Left lung (tissue), 10 donors: ENCODE results near the gene TFDP1. TPM values are rescaled to one million over a fixed set of nuclear protein-coding genes. Genes with fewer than 3 reads are reported as not detected.
A peak's percentile ranks its signal among the peaks of the same experiment; 100 is the strongest.

Experiments used
- ATAC-seq: fragments of 200-7000 bp; cut with Tn5 transposase; one replicate; pipeline ENCODE4 v1.9.1; 2020; ENCODE audit warnings: moderate library complexity
- DNase-seq, 4 donors: peaks; one replicate each; pipeline ENCODE4 v3.0.0-alpha.2; 2013 to 2020
- H3K27ac ChIP-seq, 2 donors: fragments of 200-600 bp; sonication (generic) in 1 of 2; one replicate each; pipeline versions ENCODE4 v1.5.0 to v1.8.0; 2020 to 2021
- H3K27me3 ChIP-seq, 2 donors: fragments of 200-600 bp; sonication (generic) in 1 of 2; one replicate each; pipeline versions ENCODE4 v1.5.0 to v1.8.0; 2020 to 2021
- H3K36me3 ChIP-seq, 2 donors: fragments of 200-600 bp; sonication (generic) in 1 of 2; one replicate each; pipeline versions ENCODE4 v1.5.0 to v1.8.0; 2020 to 2021
- H3K4me1 ChIP-seq, 2 donors: fragments of 200-600 bp; one replicate each; pipeline ENCODE4 v1.8.0; 2021
- H3K4me3 ChIP-seq, 2 donors: fragments of 200-600 bp; sonication (generic) in 1 of 2; one replicate each; pipeline versions ENCODE4 v1.5.0 to v1.8.0; 2020 to 2021; ENCODE audit warnings: mild to moderate bottlenecking in 1 of 2
- H3K9me3 ChIP-seq, 2 donors: fragments of 200-600 bp; sonication (generic) in 1 of 2; one replicate each; pipeline versions ENCODE4 v1.5.0 to v1.8.0; 2020 to 2021
- intact Hi-C, 2 donors: fragments of 100-400 bp; cut with DNase I; formaldehyde crosslinking; loops; one replicate each; pipeline versions ENCODE4 v1.11.2 to v1.14.2; 2022
- polyA plus RNA-seq, 6 donors: library from polyadenylated mRNA; unstranded; fragments of 120-200 nt; gene quantifications; one replicate each; pipeline ENCODE4 v1.2.1, GENCODE V29; 2013; ENCODE audit not compliant: insufficient read length in 6 of 6
- total RNA-seq, 2 donors: library from RNA; stranded (reverse); fragmentation: NEBNext Ultra II Directional; extraction: Animal tissue kit (Norgen Biotek cat#: 25700); gene quantifications; one replicate each; pipeline ENCODE4 v1.2.1, GENCODE V29; 2021
- TF ChIP-seq, protein P1 (sequence below), 2 donors: fragments of 200-600 bp; sonication (generic) in 1 of 2; IDR thresholded peaks; one replicate each; pipeline versions ENCODE4 v1.5.0 to v1.8.0; 2021; ENCODE audit warnings: antibody characterized with exemption in 2 of 2
- donor health status: DM: no; HTN: yes; CAD: no.
- donor health status: DM: no; HTN: no; CAD: no.

The TFDP1 gene
- total and polyA plus RNA-seq, 8 donors, result 48.8 to 99.5 (median 81.7) TPM

DNA sequence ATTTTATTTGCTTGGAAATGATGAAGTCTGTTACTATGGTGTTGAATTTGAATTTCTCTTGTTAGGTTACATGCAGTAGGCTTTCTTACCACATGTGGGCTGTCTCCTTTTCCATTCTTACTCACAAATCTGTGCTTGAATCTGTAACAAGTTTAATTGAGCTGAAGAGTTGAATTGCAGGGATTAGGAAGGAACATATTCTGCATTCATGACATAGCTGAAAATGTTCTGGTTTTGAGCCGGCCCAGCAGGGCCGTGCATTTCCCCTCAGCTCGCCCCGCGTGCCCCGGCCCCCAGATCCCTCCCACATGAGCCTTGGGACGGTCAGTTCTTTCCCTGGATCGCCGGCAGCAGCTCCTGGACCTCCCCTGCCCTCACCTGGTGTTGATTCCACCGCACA, 28.1 kb downstream of the TFDP1 start:
- H3K27ac ChIP-seq, result no peak overlapping the region
- no peaks in the 10 kb centered on the region for H3K9me3 ChIP-seq
- H3K27me3 ChIP-seq, result no peaks in the 10 kb centered on the region
- ATAC-seq (no peak), DNase-seq (peak in 1 of 4 donors; percentile 45)
- TF ChIP-seq, protein P1, sequence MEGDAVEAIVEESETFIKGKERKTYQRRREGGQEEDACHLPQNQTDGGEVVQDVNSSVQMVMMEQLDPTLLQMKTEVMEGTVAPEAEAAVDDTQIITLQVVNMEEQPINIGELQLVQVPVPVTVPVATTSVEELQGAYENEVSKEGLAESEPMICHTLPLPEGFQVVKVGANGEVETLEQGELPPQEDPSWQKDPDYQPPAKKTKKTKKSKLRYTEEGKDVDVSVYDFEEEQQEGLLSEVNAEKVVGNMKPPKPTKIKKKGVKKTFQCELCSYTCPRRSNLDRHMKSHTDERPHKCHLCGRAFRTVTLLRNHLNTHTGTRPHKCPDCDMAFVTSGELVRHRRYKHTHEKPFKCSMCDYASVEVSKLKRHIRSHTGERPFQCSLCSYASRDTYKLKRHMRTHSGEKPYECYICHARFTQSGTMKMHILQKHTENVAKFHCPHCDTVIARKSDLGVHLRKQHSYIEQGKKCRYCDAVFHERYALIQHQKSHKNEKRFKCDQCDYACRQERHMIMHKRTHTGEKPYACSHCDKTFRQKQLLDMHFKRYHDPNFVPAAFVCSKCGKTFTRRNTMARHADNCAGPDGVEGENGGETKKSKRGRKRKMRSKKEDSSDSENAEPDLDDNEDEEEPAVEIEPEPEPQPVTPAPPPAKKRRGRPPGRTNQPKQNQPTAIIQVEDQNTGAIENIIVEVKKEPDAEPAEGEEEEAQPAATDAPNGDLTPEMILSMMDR (IDR thresholded peaks at IDR 0.05), result no peak
- intact Hi-C loops, result no loop called here
- peaks cover 0 to 44% of the 10 kb centered on the region in 2 donors for H3K4me1 ChIP-seq
- peaks cover 0 to 48% of the 10 kb centered on the region in 2 donors for H3K36me3 ChIP-seq
- no peak overlapping the region for H3K4me3 ChIP-seq

DNA sequence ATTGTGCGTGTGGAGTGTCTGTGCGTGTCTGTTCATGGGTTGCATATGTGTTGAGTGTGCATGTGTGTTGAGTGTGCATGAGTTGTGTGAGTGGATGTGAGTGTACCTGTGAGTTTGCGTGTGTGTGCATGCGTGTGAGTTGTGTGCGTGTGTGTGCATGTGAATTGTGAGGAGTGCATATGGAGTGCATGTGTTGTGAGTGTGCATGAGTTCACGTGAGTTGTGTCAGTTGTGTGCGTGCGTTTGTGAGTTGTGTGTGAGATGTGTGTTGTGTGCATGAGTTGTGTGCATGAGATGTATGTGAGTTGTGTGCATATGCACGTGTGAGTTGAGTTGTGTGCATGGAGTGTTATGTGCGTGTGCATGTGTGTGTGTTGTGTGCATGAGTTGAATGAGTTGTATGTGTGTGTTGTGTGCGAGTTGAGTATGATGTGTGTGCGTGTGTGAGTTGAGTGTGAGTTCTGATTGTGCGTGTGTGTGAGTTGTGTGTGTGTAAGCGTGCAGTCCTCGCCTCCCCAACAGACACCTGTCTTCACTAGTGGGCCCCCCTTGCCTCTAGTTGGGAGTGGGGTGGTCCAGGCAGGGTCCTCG, 29.3 kb downstream of the TFDP1 start:
- Histone ChIP-seq H3K4me1 (peaks cover 0 to 35% of the 10 kb centered on the region in 2 donors), H3K36me3 (peaks cover 0 to 37% of the 10 kb centered on the region in 2 donors), H3K27ac (no peak overlapping the region), H3K9me3 (no peaks in the 10 kb centered on the region), H3K4me3 (no peak overlapping the region), H3K27me3 (no peaks in the 10 kb centered on the region)
- intact Hi-C loops, result no loop called here
- peak in 1 of 4 donors; percentile 4 for DNase-seq
- TF ChIP-seq, protein P1 (IDR thresholded peaks at IDR 0.05), result no peak
- ATAC-seq, result no peak

DNA sequence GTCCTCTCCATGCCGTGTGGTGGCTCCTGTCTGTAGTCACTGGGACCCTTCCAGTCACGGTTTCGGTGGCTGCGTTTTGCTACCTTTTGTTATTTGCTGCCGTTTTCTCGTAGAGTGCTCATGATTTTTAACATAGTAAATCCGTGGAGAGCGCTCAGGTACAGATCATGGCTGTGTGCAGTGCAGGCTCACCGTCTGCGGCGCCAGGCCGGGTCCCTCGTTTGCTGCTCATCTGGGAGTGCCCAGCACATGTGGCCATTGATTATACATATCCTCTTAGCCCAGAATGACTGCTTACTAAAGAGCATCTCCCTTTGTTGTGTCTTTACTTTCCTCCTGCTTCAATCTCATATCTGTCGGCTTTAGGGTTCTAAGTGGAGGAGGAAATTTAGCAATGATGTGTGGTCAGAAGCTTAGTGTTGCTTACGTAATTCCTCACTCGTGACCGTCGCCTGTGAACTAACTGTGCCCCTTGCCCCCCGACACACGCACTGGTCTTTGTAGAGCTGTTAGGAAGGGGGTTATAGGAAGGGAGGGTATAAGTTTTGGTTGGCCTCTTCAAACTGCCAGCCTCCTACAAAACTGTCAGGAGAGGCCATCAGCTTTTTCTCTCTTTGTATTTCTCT, 31.8 kb downstream of the TFDP1 start:
- Histone ChIP-seq H3K4me3 (peak overlapping the region in 1 of 2 donors; percentile 13), H3K36me3 (peaks cover 0 to 33% of the 10 kb centered on the region in 2 donors), H3K27me3 (no peaks in the 10 kb centered on the region), H3K4me1 (peaks cover 0 to 34% of the 10 kb centered on the region in 2 donors), H3K27ac (peak overlapping the region in 1 of 2 donors; percentile 89), H3K9me3 (no peaks in the 10 kb centered on the region)
- TF ChIP-seq, protein P1 (IDR thresholded peaks at IDR 0.05), result no peak
- peak in 2 of 4 donors; percentile 56 to 70 for DNase-seq
- ATAC-seq, result peak; percentile 43
- intact Hi-C loops, result no loop called here

DNA sequence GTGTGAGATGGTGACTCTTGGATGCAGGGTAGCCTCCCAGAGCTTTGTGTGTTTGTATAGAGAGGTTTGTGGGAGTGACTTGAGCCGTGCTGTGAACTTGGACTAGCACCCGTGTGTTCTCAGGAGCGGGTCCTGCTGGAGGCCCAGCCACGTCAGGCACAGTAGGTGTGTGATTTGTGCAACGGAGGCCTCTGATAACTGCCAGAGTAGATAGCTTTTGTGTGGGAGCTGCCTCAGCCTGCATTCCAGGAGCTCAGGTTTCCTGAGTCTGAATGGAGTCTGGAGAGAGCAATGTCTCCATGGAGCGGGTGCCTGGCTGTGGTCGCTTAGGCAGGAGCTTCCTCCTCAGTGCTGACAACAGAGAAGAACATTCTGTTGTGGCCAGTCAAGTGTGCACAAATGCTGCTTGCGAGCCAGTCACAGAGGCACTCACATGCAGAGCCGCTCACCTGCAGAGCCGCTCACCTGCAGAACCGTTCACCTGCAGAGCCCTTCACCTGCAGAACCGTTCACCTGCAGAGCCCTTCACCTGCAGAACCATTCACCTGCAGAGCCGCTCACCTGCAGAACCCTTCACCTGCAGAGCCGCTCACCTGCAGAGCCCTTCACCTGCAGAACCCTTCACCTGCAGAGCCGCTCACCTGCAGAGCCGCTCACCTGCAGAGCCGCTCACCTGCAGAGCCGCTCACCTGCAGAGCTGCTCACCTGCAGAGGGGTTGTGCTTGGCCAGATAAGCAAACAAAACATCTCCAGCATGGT, 32.6 kb downstream of the TFDP1 start:
- TF ChIP-seq, protein P1 (IDR thresholded peaks at IDR 0.05), result no peak
- Histone ChIP-seq H3K36me3 (peaks cover 0 to 27% of the 10 kb centered on the region in 2 donors), H3K27me3 (no peaks in the 10 kb centered on the region), H3K4me1 (peaks cover 0 to 34% of the 10 kb centered on the region in 2 donors), H3K4me3 (peak overlapping the region in 1 of 2 donors; percentile 13), H3K9me3 (no peaks in the 10 kb centered on the region), H3K27ac (peak overlapping the region in 1 of 2 donors; percentile 89)
- intact Hi-C loops, result no loop called here
- DNase-seq (peak in 2 of 4 donors; percentile 12 to 79), ATAC-seq (peak; percentile 28)

DNA sequence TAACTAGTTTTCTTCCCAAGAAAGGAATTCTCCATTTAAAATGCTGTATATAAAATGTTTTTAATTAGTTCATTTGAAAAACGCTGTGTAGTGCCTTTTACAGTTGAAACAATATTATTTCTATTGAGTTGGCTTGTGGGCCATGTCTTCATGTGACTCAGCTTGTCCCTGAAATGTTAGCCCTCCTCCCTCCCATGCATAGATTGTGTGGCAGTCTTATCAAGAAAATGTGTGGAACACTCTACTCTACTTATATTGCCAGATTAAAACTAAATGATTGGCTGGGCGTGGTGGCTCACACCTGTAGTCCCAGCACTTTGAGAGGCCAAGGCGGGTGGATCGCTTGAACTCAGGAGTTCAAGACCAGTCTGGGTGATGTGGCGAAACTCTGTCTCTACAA, 33.4 kb downstream of the TFDP1 start:
- Histone ChIP-seq H3K9me3 (no peaks in the 10 kb centered on the region), H3K27me3 (no peaks in the 10 kb centered on the region), H3K4me3 (no peak overlapping the region), H3K27ac (no peak overlapping the region), H3K36me3 (peaks cover 0 to 27% of the 10 kb centered on the region in 2 donors), H3K4me1 (peaks cover 0 to 34% of the 10 kb centered on the region in 2 donors)
- TF ChIP-seq, protein P1 (IDR thresholded peaks at IDR 0.05), result no peak
- ATAC-seq (no peak), DNase-seq (no peak)
- intact Hi-C loops, result no loop called here
